HG03025 (cell line): Measurements from ENCODE around the gene FAM117A.
A peak's percentile ranks its signal among the peaks of the same experiment; 100 is the strongest.
"Not testable (repeated sequence)": the region's sequence is repeated elsewhere in the genome, so short reads cannot be mapped to it uniquely, and the experiment has no call there.

ENCODE experiments used
- ATAC-seq: cut with Tn5 transposase; IDR thresholded peaks from one replicate; pipeline ENCODE4 v1.9.1; 2021; ENCODE audit warnings: mild to moderate bottlenecking, moderate library complexity; ENCODE audit not compliant: unreplicated experiment, low FRiP score

FAM117A gene

GRCh38 chr17:49764559-49765180 is 739 bp upstream of the FAM117A start:
- no peak for ATAC-seq

- no peak for ATAC-seq
Measured at GRCh38 chr17:49762151-49762941, 1.6 kb downstream of the FAM117A start.

GRCh38 chr17:49760932-49761558 is 2.9 kb downstream of the FAM117A start:
- no peak for ATAC-seq

- no peak for ATAC-seq
Measured at GRCh38 chr17:49760296-49760695, 3.6 kb downstream of the FAM117A start.

- ATAC-seq, result no peak
Measured at GRCh38 chr17:49759203-49759602, 4.7 kb downstream of the FAM117A start.

- not testable (repeated sequence) for ATAC-seq
Measured at GRCh38 chr17:49758464-49759010, 5.4 kb downstream of the FAM117A start.

- ATAC-seq, result no peak
Measured at GRCh38 chr17:49757151-49757777, 6.7 kb downstream of the FAM117A start.

- ATAC-seq, result no peak
Measured at GRCh38 chr17:49756323-49757150, 7.4 kb downstream of the FAM117A start.

GRCh38 chr17:49755663-49756283 is 8.2 kb downstream of the FAM117A start:
- ATAC-seq, result no peak

GRCh38 chr17:49753959-49754391 is 10.0 kb downstream of the FAM117A start:
- ATAC-seq, result no peak

- ATAC-seq, result no peak
Measured at GRCh38 chr17:49752508-49752907, 11.4 kb downstream of the FAM117A start.

GRCh38 chr17:49749730-49750129 is 14.2 kb downstream of the FAM117A start:
- no peak for ATAC-seq

GRCh38 chr17:49748791-49749190 is 15.1 kb downstream of the FAM117A start:
- peak; percentile 69 for ATAC-seq

GRCh38 chr17:49748223-49748622 is 15.7 kb downstream of the FAM117A start:
- ATAC-seq, result no peak

- ATAC-seq, result no peak
Measured at GRCh38 chr17:49747632-49748031, 16.3 kb downstream of the FAM117A start.

GRCh38 chr17:49746791-49747490 is 17.0 kb downstream of the FAM117A start:
- peak; percentile 59 for ATAC-seq

- no peak for ATAC-seq
Measured at GRCh38 chr17:49745175-49746139, 18.5 kb downstream of the FAM117A start.

GRCh38 chr17:49742166-49742638 is 21.7 kb downstream of the FAM117A start:
- ATAC-seq, result no peak
